HG03175 (cell line): ENCODE measurements around the gene RAPGEF2.
"Not testable (repeated sequence)": the region's sequence is repeated elsewhere in the genome, so short reads cannot be mapped to it uniquely, and the experiment has no call there.

ENCODE experiments used
- ATAC-seq: cut with Tn5 transposase; IDR thresholded peaks from one replicate; pipeline ENCODE4 v1.9.1; 2021; ENCODE audit warnings: mild to moderate bottlenecking, moderate library complexity; ENCODE audit not compliant: unreplicated experiment

The RAPGEF2 gene

GRCh38 chr4:159353422-159354116, 250.7 kb downstream of the RAPGEF2 start:
- ATAC-seq: no peak

- ATAC-seq: no peak
Observed at GRCh38 chr4:159355466-159355865, 252.6 kb downstream of the RAPGEF2 start.

GRCh38 chr4:159357350-159357749, 254.5 kb downstream of the RAPGEF2 start:
- ATAC-seq: no peak

GRCh38 chr4:159358226-159358625, 255.3 kb downstream of the RAPGEF2 start:
- no peak for ATAC-seq

- ATAC-seq: no peak
Observed at GRCh38 chr4:159360549-159360948, 257.7 kb downstream of the RAPGEF2 start.

GRCh38 chr4:159363361-159363760, 260.5 kb downstream of the RAPGEF2 start:
- ATAC-seq: no peak

- ATAC-seq: no peak
Observed at GRCh38 chr4:159366966-159367780, 264.3 kb downstream of the RAPGEF2 start.

GRCh38 chr4:159367781-159368080, 264.9 kb downstream of the RAPGEF2 start:
- peak; percentile 52 for ATAC-seq

GRCh38 chr4:159368320-159368719, 265.4 kb downstream of the RAPGEF2 start:
- no peak for ATAC-seq

- no peak for ATAC-seq
Observed at GRCh38 chr4:159369256-159369655, 266.4 kb downstream of the RAPGEF2 start.

GRCh38 chr4:159370286-159370685, 267.4 kb downstream of the RAPGEF2 start:
- ATAC-seq: no peak

- no peak for ATAC-seq
Observed at GRCh38 chr4:159374749-159375530, 272.1 kb downstream of the RAPGEF2 start.

- ATAC-seq: no peak
Observed at GRCh38 chr4:159376289-159376688, 273.4 kb downstream of the RAPGEF2 start.

GRCh38 chr4:159378056-159378616, 275.3 kb downstream of the RAPGEF2 start:
- no peak for ATAC-seq

- ATAC-seq: not testable (repeated sequence)
Observed at GRCh38 chr4:159379064-159379463, 276.2 kb downstream of the RAPGEF2 start.

GRCh38 chr4:159379836-159380235, 277.0 kb downstream of the RAPGEF2 start:
- ATAC-seq: no peak

GRCh38 chr4:159382856-159383561, 280.1 kb downstream of the RAPGEF2 start:
- ATAC-seq: no peak

GRCh38 chr4:159383562-159383931, 280.7 kb downstream of the RAPGEF2 start:
- no peak for ATAC-seq

GRCh38 chr4:159384017-159384416, 281.1 kb downstream of the RAPGEF2 start:
- ATAC-seq: no peak

GRCh38 chr4:159384632-159385031, 281.8 kb downstream of the RAPGEF2 start:
- no peak for ATAC-seq

- no peak for ATAC-seq
Observed at GRCh38 chr4:159386620-159387019, 283.7 kb downstream of the RAPGEF2 start.
